DMS 273 (cell line): Measurements from ENCODE around the gene ANKRD18A.
"Not testable (repeated sequence)": the region's sequence is repeated elsewhere in the genome, so short reads cannot be mapped to it uniquely, and the experiment has no call there.

Source experiments
- DNase-seq: peaks from one replicate; lab custom pipeline; 2025; ENCODE audit not compliant: unreplicated experiment; lab: John Stamatoyannopoulos, UW

The ANKRD18A gene

DNA sequence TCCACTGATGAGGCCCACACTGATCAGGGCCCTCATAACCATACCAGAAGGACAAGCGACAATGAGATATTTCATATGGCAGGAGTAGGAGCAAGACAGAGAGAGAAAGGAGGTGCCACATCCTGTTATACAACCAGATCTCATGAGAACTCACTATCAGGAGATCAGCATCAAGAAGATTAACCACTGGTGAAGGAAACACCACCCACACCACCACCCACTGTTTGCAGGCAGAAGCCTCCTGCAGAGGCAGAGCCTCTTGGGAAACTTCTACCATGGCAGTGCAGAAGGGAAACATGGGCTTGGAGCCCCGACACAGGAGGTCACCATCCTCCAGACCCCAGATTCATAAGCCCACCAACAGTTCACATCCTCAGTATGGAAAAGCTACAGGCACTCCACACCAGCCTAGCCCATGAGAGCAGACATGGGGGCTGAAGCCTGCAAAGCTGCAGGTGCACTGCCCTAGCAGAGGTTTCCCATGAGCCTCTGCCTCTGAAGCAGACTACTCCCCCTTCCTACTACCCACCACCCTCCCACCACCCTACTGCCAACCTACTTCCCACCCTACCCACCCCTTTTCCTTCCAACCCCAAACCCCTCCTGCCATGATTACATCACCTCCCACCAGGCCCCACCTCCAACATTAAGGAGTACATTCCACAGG lies 73.8 kb downstream of the ANKRD18A start:
- not testable (repeated sequence) for DNase-seq

DNA sequence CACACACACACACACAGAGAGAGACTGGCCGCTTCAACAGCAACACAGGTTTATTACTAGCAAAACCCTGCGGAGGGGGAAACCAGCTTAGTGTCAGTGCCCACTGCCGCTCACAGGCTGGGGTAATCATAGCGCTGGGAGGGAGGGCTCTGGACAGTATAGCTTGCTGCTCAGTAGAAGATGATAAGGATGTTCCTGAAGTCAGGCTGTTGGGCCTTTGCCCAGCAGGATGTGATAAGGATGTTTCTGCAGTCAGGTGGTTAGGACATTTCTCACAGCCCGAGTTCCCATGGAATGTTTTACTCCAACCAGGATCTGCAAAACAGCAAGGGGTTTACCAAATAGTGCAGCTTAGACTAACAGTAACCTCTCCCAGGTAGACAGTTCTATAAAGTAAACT lies 79.9 kb downstream of the ANKRD18A start:
- not testable (repeated sequence) for DNase-seq

DNA sequence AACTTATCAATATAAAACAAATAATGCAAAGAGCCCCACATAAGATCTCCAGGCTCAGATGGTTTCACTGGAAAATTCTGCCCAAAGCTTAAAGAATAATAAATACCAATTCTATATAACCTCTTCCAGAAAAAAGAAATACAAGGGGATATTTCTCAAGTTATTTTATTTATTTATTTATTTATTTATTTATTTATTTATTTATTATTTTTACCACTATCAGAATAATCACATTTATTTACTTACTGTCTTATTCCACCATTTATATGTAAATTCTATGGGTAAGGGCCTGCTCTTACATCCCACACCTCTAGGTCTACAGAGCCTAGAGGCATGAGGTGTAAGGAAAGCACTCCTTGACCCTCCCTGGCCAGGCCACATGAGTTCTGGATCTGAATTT lies 91.1 kb downstream of the ANKRD18A start:
- no peak for DNase-seq

DNA sequence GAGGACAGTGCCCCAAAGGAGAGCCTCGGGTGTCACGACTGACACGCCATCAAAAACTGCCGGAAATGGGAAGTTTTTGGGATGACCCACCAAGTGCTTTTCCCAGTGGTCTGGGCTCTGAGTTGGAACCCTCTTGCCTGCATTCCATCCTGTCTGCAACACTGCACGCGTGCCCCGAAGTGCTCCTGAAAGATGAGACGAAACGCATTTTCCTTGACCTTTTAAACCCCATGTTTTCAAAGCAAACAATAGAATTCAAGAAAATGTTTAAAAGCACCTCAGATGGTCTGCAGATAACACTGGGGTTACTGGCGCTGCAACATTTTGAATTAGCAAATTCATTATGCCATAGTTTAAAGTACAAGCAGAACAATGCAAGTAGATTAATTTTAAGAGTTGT lies 92.9 kb downstream of the ANKRD18A start:
- DNase-seq = no peak

DNA sequence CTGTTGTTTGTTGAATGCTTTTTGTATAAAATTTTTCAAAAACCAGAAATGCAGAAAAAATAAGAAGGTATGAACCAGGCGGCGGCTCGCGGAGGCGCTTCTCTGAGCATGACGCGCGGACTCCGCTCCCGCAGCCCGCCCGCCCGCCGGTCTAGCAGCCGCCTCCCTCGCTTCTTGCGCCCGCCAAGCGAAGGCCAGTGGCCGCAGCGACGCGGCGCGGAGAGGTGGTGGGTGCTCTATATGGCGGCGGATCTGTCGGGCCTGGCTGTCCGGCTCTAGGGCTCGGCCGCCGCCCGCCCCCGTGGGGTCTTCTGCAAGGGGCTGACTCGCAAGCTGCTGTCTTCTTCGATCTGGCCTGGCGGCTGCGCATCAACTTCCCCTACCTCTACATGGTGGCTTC lies 93.8 kb downstream of the ANKRD18A start:
- no peak for DNase-seq

DNA sequence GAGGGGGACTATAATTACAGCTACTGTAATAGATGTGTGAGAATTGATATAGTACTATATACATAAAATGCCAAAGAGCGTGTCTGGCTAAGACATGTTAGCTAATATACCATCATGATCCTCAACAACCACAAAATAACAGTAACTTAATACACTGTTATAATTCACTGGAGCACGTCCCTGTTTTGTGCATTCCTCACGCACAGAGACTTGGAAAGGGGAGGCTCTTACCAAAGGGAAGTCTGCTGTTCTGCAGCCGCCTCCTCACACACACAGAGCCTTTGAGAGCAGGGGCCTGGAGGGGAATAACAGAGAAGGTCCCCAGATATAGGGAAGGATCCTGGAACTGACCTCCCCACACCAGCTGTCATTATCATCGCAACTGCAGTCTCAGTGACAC lies 97.3 kb downstream of the ANKRD18A start:
- DNase-seq = no peak

DNA sequence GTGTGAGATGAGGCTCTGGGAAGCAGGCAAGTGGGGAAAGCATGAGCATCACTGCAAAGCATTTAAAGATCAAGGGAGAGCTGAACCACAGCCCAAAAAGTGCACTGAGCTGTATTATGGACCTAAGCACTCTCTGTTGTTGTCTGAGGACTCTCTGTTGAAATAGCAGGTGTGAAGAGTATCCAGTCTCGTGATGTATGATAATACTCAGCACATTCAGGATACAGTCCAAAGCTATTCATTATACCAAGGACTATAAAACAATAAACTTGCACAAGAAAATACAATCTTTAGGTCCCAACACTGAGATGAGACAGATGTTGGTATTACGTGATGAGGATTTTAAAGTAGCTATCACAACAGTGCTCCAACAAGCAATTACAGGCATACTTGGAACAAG lies 98.6 kb downstream of the ANKRD18A start:
- no peak for DNase-seq
